ENCODE measurements around the gene GPR161. TPM values are rescaled to one million over a fixed set of nuclear protein-coding genes. Genes with fewer than 3 reads are reported as not detected.
A peak's percentile ranks its signal among the peaks of the same experiment; 100 is the strongest.
"Not testable (repeated sequence)": the region's sequence is repeated elsewhere in the genome, so short reads cannot be mapped to it uniquely, and the experiment has no call there.

GPR161 gene
- total RNA-seq (2014; rRNA removed; shearing (Covaris generic)): 5.8 and 7.0 TPM in 2 replicates

DNA sequence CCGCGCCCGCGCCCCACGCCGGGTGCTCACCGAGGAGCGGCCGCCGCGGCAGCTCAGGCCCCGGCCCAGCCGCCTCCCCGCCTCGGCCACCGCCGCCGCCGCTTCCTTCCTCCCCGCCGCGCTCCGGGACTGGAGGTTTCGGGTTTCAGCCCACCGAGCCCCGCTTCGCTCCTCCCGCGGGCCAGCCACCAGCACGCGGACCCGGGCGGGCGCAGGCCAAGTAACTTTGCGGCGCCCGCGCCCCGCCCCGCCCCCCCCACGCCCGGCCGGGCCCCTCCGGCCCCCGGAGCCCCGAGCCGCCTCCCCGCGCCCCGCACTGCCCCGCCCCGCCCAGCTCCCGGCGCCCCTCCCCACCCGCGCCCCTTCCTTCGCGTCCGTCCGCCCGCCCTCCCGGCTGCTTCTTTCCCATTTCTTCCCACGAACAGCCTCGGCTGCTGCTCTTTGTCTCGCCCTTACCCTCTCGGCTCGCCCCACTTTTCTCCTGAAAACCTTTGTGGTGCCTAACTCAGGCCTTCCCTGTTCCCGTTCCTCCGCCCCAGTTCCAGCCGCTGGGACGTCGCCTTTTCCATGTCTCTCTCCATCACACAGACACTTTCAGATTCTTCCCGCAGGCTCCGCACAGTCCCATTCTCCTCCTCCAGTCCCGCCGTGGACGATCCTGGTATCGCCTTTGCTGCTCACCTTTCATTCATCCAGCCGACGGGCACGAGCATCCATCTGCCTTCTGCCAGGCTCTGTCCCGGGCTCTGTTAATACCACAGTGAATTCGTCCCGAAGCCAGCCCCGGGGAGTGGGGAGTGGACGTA is at the start of gene GPR161:
TSS of gene GPR161 (minus strand) at position 222 of the 806 bp plus-strand sequence. CDS start 32,080 bp downstream, outside the sequence.
- DNase-seq (ENCODE audit: low spot score): peak; percentile 19

DNA sequence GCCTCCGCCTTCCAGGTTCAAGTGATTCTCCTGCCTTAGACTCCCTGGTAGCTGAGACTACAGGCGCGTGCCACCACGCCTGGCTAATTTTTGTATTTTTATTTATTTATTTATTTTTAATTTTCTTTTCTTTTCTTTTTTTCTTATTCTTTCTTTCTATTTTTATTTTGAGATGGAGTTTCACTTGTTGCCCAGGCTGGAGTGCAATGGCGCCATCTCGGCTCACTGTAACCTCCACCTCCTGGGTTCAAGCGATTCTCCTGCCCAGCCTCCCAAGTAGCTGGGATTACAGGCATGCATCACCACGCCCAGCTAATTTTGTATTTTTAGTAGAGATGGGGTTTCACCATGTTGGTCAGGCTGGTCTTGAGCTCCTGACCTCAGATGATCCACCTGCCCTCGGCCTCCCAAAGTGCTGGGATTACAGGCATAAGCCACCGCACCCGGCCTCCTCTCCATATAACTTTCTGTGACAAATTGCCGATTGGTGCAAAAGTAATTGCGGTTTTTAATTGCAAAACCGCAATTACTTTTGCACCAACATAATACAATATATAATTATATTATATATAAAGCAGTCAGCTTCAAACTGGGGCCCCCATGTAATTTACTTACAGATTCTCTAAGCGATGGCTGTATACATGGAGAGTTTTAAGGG is 44.5 kb upstream of the GPR161 start:
- not testable (repeated sequence) for DNase-seq (ENCODE audit: low spot score)

DNA sequence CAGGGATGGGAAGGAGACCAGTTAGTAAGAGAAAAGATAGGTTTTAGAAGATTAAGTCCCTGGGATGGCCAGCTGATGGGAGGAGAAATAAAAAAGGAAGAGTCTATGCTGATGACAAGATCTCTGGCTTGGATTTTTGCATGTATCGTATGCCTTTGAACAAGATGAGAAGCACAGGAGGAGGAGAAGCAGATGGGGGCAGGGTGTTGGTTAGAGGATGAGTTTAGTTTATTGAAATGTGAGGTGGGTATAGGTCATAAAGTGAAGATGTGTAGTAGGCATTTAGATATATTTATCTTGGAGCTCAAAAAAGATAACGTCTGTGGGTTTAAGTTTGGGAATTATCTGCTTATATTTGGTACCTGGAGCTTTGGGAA is 43.4 kb upstream of the GPR161 start:
- no peak for DNase-seq (ENCODE audit: low spot score)

- no peak for DNase-seq (ENCODE audit: low spot score)
These were observed 42.9 kb upstream of the GPR161 start for GRCh38 chr1:168179438-168180147.

DNA sequence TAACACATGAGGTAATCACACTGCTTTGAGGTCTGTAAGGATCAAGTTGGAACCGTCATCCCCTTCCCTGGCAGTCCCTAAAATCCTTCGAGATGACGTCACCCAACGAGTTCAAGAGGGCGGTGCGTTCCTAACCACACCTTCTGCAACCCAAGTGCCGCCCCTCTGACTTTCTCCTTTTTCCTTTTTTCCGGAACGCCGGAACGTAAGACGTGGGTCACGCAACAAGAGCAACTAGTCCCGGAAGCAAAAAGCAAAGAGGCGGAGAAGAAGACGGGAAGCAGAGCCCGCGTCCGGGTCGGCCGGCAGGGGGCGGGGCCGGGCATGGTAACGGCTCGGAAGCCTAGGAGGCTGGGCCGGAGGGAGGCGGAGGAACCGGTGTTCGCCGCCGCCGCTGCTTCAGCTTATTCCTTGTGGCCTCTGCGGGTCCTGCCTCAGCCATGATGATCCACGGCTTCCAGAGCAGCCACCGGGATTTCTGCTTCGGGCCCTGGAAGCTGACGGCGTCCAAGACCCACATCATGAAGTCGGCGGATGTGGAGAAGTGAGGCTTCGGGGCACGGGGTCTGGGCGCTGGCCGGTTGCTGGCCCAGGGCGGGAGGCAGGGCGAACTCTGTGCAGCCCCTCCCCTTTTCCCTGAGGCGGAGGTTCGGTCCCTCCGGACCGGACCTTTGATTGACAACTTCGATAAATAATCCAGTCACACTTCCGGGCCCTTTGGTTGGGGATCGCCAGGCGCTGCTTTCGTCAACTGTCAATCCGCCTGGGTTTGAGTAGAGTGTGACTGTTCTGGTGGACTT is 42.1 kb upstream of the GPR161 start, which contains the start of gene TIPRL:
TSS of gene TIPRL (plus strand) at position 325 of the 800 bp plus-strand sequence. CDS start at position 441, 116 bp downstream.
- peak; percentile 98 for DNase-seq (ENCODE audit: low spot score)

- no peak for DNase-seq (ENCODE audit: low spot score)
These were observed 41.5 kb upstream of the GPR161 start for GRCh38 chr1:168178227-168178637.

DNA sequence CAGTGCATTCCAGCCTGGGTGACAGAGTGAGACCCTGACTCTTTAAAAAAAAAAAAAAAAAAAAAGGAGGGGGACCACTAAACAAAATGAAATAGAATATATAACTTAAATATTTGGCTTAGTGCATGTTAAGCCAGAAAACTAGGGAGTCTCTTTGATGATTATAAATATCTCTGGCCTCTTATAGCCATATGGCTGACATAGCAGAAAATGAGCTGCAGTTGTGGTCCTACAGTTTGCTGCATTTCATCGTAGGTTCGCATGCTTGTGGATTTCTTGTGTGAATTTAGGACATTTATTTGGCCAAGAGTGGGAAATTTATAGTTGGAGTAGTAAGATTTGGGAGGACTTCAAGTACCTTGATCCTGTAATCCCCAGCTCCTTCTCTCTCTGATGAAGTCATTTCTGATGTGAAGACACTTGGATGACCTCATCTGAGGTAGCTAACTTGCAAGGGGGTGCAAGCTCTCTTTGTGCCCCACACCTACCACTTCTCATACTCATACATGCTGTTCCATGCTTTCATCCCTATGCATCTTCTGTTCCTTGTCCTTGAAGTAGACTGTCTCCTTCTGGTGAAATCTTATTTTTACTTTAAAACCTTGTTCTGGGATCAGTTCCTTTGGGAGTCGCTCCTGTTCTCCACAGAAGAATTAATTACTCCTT is 35.7 kb upstream of the GPR161 start:
- DNase-seq (ENCODE audit: low spot score): no peak

- no peak for DNase-seq (ENCODE audit: low spot score)
These were observed 34.1 kb upstream of the GPR161 start for GRCh38 chr1:168170564-168171508.

DNA sequence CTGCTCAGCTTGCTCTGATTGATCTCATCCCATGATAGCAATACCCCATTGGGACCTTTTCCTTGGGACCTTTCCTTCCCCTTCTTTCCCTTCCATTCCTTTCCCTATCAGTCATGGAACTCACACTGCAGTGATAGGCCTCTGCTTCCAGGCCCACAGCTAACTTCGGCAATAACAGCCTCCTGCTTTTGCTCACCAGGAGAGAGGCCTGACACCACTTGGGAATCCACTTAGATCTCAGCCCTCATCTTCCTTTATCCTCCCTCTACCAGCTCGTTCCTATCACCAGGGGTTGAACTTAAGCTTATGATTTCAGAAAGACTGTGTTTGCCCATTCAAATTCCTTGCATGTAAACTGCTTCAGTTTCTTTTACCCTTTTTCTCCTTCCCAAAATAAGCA is 31.1 kb upstream of the GPR161 start:
- no peak for DNase-seq (ENCODE audit: low spot score)

- DNase-seq (ENCODE audit: low spot score): no peak
These were observed 28.0 kb upstream of the GPR161 start for GRCh38 chr1:168164771-168165170.

- no peak for DNase-seq (ENCODE audit: low spot score)
These were observed 26.9 kb upstream of the GPR161 start for GRCh38 chr1:168163670-168164069.

GRCh38 chr1:168161459-168161858 is 24.7 kb upstream of the GPR161 start:
- no peak for DNase-seq (ENCODE audit: low spot score)

DNA sequence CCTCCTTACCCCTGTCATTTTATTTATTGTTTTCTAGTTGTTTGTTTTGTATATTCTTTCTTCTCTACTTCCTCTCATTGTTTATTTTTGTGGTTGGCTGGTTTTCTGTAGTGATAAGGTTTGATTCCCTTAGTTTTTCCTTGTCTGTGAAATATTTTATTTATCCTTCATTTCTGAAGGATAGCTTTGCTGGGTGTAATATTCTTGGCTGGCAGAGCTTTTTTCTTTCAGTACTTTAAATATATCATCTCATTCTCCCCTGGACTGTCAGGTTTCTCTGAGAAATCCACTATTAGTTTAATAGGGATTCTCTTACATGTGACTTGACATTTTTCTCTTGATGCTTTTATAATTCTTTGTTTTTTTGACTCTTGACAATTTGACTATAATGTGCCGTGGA is 23.2 kb upstream of the GPR161 start:
- DNase-seq (ENCODE audit: low spot score): no peak

DNA sequence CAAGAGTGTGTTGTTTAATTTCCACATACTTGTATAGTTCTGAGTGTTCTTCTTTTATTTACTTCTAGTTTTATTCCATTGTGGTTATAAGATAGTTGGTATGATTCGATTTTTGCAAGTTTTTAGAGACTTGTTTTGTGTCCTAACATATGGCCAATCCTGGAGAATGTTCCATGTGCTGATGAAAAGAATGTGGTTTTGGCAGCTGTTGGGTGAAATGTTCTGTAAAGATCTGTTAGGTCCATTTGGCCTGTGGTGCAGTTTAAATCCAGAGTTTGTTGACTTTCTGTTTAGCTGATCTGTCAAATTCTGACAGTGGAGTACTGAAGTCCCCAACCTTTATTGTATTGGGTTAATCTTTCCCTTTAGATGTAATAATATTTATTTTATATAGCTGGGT is 22.5 kb upstream of the GPR161 start:
- no peak for DNase-seq (ENCODE audit: low spot score)

DNA sequence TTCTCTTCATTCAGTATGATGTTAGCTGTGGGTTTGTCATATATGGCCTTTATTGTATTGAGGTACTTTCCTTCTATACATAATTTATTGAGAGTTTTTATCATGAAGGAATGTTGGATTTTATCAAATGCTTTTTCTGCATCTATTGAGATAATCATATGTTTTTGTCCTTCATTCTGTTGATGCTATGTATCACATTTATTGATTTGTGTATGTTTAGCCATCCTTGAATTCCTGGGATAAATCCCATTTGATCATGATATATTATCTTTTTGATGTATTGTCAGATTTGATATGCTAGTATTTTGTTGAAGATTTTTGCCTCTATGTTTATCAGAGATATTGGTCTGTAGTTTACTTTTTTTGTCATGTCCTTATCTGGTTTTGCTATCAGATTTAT is 20.9 kb upstream of the GPR161 start:
- DNase-seq (ENCODE audit: low spot score): no peak

DNA sequence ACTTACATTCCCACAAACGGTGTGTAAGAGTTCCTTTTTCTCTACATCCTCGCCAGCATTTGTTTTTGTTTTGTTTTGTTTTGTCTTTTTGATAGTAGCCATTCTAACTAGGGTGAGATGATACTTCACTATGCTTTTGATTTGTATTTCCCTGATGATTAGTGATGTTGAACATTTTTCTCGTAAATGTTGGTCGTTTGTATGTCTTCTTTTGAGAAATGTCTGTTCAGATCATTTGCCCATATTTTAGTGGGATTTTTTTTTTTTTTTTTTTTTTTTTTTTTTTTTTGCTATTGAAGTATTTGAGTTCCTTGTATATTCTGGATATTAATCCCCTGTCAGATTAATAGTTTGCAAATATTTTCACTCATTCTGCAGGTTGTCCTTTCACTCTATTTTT is 19.2 kb upstream of the GPR161 start:
- no peak for DNase-seq (ENCODE audit: low spot score)

- DNase-seq (ENCODE audit: low spot score): not testable (repeated sequence)
These were observed 18.0 kb upstream of the GPR161 start for GRCh38 chr1:168154707-168155106.

DNA sequence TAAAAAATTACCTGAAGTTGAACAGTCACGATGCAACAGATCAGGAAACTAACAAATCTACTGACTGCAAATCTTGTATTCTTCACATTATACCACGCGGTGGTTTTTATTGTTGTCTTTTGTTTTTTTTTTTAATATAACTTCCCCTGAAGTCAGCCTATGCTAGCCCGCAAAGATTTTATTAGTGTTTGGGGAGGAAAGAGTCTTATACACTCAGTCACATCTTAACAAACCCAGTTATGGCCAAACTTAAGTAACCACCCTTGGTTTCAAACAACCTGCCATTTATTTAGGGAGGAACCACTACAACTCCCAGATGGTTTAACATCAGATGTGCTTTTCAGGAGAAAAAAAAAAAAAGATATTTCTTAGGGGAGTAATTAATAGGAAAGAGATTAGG is 15.2 kb upstream of the GPR161 start:
- no peak for DNase-seq (ENCODE audit: low spot score)

GRCh38 chr1:168150283-168150682 is 13.6 kb upstream of the GPR161 start:
- DNase-seq (ENCODE audit: low spot score): no peak

- no peak for DNase-seq (ENCODE audit: low spot score)
These were observed 12.2 kb upstream of the GPR161 start for GRCh38 chr1:168148916-168149315.

Measured in H4 (cell line).